HL-60 (cell line): ENCODE data around the gene AQP6.

Source experiments
- DNase-seq, 2 experiments: peaks; one replicate each; pipeline ENCODE4 v3.0.0-alpha.2; 2010 to 2020; ENCODE audit warnings: low read depth in 1 of 2, low spot score in 1 of 2
- H3K27ac ChIP-seq: fragments of 250-450 bp; sonication (Bioruptor Pico); replicated peaks from 2 replicates; pipeline ENCODE4 v1.5.1; 2020; ENCODE audit warnings: mild to moderate bottlenecking, moderate library complexity
- H3K27me3 ChIP-seq: fragments of 250-450 bp; sonication (Bioruptor Pico); 2 replicates; pipeline ENCODE4 v1.5.1; 2021; ENCODE audit warnings: mild to moderate bottlenecking, moderate library complexity; ENCODE audit not compliant: insufficient read depth, poor library complexity, severe bottlenecking
- H3K4me3 ChIP-seq: replicated peaks from 2 replicates; pipeline ENCODE4 v1.5.1; 2011; ENCODE audit warnings: mild to moderate bottlenecking, control low read depth, low read length; ENCODE audit not compliant: insufficient read depth
- GABPA ChIP-seq: IDR thresholded peaks from 2 replicates; pipeline ENCODE4 v1.6.1; 2012; ENCODE audit warnings: low read depth
- POLR2AphosphoS5 ChIP-seq: IDR thresholded peaks from 2 replicates; pipeline ENCODE4 v1.6.1; 2012; ENCODE audit warnings: low read depth
- SPI1 ChIP-seq: IDR thresholded peaks from 2 replicates; pipeline ENCODE4 v1.6.1; 2012; ENCODE audit warnings: low read depth, mild to moderate bottlenecking, borderline replicate concordance
- TF ChIP-seq, protein P1 (sequence below): IDR thresholded peaks from 2 replicates; pipeline ENCODE4 v1.6.1; 2012; ENCODE audit warnings: low read depth; ENCODE audit not compliant: insufficient replicate concordance
- TF ChIP-seq, protein P2 (sequence below): IDR thresholded peaks from one replicate; pipeline ENCODE4 v1.5.1; 2011; ENCODE audit warnings: low read length, control low read depth, inconsistent platforms; ENCODE audit not compliant: insufficient read depth

The AQP6 gene

DNA sequence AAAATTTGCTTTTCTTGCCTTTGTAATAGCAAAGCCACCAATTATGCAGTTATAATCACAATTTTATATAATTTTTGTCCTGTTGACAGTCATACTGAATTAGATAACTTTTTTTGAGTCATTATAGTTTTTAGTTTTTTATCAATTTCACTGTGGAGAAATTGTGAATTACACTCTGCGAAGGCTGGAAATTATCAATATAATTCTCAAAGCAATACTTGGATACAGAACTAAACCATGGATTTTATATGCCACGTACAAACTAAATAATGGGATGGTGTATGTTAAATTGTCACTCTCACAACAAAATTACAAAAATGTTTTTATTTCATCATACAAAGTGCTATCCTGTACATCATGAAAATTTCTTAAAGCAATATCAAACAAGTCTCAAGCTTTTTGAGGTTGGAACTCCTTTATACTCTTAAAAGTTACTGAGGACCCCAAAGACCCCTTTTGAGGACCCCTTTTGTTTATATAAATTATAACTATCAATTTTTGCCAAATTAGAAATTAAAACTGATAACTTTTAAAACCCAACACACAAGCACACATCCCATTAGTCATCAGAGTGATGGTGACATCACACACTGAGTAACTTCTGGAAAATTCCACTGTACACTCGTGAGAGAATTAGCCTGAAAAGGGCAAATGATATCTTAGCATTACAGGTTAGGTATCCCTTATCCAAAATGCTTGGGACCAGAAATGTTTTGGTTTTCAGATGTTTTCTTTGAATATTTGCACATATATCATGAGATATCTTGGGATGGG lies 42.0 kb upstream of the AQP6 start:
- H3K27me3 ChIP-seq: no peaks in the 10 kb centered on the region
- H3K27ac ChIP-seq: no peak overlapping the region
- no peak for DNase-seq
- no peak for TF ChIP-seq SPI1
- H3K4me3 ChIP-seq: no peak overlapping the region

DNA sequence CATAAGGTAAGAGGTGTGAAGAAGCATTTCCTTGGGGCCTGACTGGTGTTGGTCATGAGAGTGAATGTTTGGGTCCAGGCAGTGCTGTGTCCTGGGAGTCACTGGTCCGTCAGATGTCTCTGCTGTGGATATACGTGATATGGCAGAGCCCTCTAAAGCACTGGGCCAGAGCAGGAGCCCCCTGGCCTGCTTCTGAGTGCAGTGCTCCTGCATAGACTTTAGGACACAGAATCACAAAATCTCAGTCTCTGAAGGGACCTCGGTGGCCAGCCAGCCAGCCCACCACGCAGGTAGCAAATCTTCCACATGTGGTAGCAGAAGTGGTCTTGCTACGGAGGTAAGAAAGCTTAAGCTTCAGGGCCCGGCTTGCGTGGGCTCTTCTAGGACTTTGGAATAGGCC lies 40.7 kb upstream of the AQP6 start:
- Histone ChIP-seq H3K27ac (no peak overlapping the region), H3K27me3 (no peaks in the 10 kb centered on the region), H3K4me3 (no peak overlapping the region)
- TF ChIP-seq, protein P1, sequence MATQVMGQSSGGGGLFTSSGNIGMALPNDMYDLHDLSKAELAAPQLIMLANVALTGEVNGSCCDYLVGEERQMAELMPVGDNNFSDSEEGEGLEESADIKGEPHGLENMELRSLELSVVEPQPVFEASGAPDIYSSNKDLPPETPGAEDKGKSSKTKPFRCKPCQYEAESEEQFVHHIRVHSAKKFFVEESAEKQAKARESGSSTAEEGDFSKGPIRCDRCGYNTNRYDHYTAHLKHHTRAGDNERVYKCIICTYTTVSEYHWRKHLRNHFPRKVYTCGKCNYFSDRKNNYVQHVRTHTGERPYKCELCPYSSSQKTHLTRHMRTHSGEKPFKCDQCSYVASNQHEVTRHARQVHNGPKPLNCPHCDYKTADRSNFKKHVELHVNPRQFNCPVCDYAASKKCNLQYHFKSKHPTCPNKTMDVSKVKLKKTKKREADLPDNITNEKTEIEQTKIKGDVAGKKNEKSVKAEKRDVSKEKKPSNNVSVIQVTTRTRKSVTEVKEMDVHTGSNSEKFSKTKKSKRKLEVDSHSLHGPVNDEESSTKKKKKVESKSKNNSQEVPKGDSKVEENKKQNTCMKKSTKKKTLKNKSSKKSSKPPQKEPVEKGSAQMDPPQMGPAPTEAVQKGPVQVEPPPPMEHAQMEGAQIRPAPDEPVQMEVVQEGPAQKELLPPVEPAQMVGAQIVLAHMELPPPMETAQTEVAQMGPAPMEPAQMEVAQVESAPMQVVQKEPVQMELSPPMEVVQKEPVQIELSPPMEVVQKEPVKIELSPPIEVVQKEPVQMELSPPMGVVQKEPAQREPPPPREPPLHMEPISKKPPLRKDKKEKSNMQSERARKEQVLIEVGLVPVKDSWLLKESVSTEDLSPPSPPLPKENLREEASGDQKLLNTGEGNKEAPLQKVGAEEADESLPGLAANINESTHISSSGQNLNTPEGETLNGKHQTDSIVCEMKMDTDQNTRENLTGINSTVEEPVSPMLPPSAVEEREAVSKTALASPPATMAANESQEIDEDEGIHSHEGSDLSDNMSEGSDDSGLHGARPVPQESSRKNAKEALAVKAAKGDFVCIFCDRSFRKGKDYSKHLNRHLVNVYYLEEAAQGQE: no peak
- TF ChIP-seq, protein P2, sequence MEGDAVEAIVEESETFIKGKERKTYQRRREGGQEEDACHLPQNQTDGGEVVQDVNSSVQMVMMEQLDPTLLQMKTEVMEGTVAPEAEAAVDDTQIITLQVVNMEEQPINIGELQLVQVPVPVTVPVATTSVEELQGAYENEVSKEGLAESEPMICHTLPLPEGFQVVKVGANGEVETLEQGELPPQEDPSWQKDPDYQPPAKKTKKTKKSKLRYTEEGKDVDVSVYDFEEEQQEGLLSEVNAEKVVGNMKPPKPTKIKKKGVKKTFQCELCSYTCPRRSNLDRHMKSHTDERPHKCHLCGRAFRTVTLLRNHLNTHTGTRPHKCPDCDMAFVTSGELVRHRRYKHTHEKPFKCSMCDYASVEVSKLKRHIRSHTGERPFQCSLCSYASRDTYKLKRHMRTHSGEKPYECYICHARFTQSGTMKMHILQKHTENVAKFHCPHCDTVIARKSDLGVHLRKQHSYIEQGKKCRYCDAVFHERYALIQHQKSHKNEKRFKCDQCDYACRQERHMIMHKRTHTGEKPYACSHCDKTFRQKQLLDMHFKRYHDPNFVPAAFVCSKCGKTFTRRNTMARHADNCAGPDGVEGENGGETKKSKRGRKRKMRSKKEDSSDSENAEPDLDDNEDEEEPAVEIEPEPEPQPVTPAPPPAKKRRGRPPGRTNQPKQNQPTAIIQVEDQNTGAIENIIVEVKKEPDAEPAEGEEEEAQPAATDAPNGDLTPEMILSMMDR: no peak
- no peak for TF ChIP-seq SPI1
- no peak for TF ChIP-seq GABPA
- TF ChIP-seq POLR2AphosphoS5: no peak
- DNase-seq: no peak

DNA sequence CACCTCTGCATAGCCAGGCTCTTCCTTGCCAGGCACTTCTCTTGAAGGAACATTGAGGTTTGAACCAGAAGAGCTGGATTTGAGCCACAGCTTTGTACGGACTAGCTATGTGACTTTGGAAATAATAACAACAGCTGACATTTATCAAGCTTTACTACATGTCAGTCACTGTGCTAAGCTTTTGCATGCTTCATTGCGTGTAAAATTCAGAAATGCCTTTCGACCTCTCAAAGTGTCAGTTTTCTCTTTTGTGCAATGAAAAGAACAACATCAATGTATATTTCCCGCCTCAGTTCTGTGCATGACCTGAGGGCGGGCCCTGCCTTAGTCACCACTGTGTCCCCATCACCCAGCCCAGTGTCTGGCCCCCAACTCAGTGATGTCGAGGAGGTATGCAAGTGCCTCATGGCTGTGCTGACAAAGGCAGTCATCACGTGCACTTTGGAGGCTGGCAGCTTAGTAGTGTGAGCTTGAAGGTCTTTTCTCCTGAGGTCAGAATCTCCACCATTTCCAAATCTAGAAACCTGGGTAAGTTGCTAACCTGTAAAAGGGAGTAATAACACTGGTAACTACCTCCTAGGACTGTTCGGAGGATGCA lies 40.1 kb upstream of the AQP6 start:
- Histone ChIP-seq H3K27ac (no peak overlapping the region), H3K4me3 (no peak overlapping the region), H3K27me3 (no peaks in the 10 kb centered on the region)
- TF ChIP-seq, protein P2: no peak
- TF ChIP-seq SPI1: no peak
- TF ChIP-seq POLR2AphosphoS5: no peak
- TF ChIP-seq GABPA: no peak
- TF ChIP-seq, protein P1: no peak
- DNase-seq: no peak

DNA sequence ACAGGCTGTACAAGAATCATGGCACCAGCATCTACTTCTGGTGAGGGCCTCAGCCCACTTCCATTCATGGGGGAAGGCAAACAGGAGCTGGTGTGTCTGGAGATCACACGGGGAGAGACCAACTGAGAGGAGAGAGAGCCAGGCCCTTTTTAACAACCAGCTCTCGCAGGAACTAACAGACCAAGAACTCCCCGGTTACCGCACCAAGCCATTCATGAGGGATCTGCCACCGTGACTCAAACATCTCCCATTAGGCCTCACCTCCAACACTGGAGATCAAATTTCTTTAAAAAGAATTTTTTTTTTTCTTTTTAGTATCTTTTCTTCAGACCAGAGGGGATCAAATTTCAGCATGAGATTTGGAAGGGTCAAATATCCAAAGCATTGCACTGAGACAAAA lies 39.0 kb upstream of the AQP6 start:
- DNase-seq: no peak
- H3K27me3 ChIP-seq: no peaks in the 10 kb centered on the region
- no peak overlapping the region for H3K27ac ChIP-seq
- no peak for TF ChIP-seq SPI1
- TF ChIP-seq GABPA: no peak
- no peak for TF ChIP-seq POLR2AphosphoS5
- TF ChIP-seq, protein P2: no peak
- TF ChIP-seq, protein P1: no peak
- H3K4me3 ChIP-seq: no peak overlapping the region
